NB4 (cell line): ENCODE measurements around the gene LIG3.

Experiments
- POLR2A ChIP-seq: IDR thresholded peaks from 2 replicates; pipeline ENCODE4 v1.6.1; 2011; ENCODE audit warnings: mild to moderate bottlenecking; ENCODE audit not compliant: insufficient read length; ENCODE audit errors: extremely low read depth
- TF ChIP-seq, protein P1 (sequence below): IDR thresholded peaks from one replicate; pipeline ENCODE4 v1.5.1; 2012; ENCODE audit warnings: low read depth, low read length

GRCh38 chr17:34958438-34958837, 21.9 kb upstream of the LIG3 start:
- TF ChIP-seq, protein P1, sequence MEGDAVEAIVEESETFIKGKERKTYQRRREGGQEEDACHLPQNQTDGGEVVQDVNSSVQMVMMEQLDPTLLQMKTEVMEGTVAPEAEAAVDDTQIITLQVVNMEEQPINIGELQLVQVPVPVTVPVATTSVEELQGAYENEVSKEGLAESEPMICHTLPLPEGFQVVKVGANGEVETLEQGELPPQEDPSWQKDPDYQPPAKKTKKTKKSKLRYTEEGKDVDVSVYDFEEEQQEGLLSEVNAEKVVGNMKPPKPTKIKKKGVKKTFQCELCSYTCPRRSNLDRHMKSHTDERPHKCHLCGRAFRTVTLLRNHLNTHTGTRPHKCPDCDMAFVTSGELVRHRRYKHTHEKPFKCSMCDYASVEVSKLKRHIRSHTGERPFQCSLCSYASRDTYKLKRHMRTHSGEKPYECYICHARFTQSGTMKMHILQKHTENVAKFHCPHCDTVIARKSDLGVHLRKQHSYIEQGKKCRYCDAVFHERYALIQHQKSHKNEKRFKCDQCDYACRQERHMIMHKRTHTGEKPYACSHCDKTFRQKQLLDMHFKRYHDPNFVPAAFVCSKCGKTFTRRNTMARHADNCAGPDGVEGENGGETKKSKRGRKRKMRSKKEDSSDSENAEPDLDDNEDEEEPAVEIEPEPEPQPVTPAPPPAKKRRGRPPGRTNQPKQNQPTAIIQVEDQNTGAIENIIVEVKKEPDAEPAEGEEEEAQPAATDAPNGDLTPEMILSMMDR = no peak
- TF ChIP-seq POLR2A = no peak
